Mesenchymal stem cell (in vitro differentiated cells and primary cell): ENCODE data around the gene ARHGEF4.

ENCODE experiments used
- DNase-seq: peaks from one replicate; pipeline ENCODE4 v3.0.0-alpha.2; 2013
- H2AFZ ChIP-seq: one replicate; pipeline ENCODE4 v1.6.1; 2013; ENCODE audit warnings: low read depth, mild to moderate bottlenecking, control low read depth, inconsistent platforms, low read length, moderate library complexity
- H2AK5ac ChIP-seq: 2 replicates; pipeline ENCODE4 v1.6.1; 2013; ENCODE audit warnings: low read length, moderate library complexity, mild to moderate bottlenecking, inconsistent platforms; ENCODE audit not compliant: severe bottlenecking
- H2BK120ac ChIP-seq: one replicate; pipeline ENCODE4 v1.6.1; 2013; ENCODE audit warnings: low read depth, mild to moderate bottlenecking, inconsistent platforms, low read length, moderate library complexity
- H2BK12ac ChIP-seq, 2 experiments: one replicate each; pipeline ENCODE4 v1.6.1; 2013; ENCODE audit warnings: inconsistent platforms in 2 of 2, low read length in 2 of 2, mild to moderate bottlenecking in 2 of 2, moderate library complexity in 2 of 2, control low read depth in 1 of 2
- H2BK15ac ChIP-seq: one replicate; pipeline ENCODE4 v1.6.1; 2013; ENCODE audit warnings: mild to moderate bottlenecking, low read depth, inconsistent platforms; ENCODE audit not compliant: poor library complexity, severe bottlenecking
- H2BK5ac ChIP-seq: 2 replicates; pipeline ENCODE4 v1.6.1; 2013; ENCODE audit warnings: low read depth, mild to moderate bottlenecking, low read length, control low read depth, inconsistent platforms; ENCODE audit not compliant: poor library complexity, severe bottlenecking
- H3K14ac ChIP-seq, 2 experiments: one replicate each; pipeline ENCODE4 v1.6.1; 2013; ENCODE audit warnings: inconsistent platforms in 2 of 2, low read length in 2 of 2, control low read depth in 1 of 2, mild to moderate bottlenecking in 1 of 2, moderate library complexity in 1 of 2
- H3K18ac ChIP-seq, 2 experiments: one replicate each; pipeline ENCODE4 v1.6.1; 2013; ENCODE audit warnings: inconsistent platforms in 2 of 2, low read length in 2 of 2, control low read depth in 1 of 2, low read depth in 1 of 2, mild to moderate bottlenecking in 1 of 2
- H3K23ac ChIP-seq, 2 experiments: one replicate each; pipeline ENCODE4 v1.6.1; 2013; ENCODE audit warnings: inconsistent platforms in 2 of 2, low read length in 2 of 2, mild to moderate bottlenecking in 2 of 2, moderate library complexity in 2 of 2, control low read depth in 1 of 2
- H3K27ac ChIP-seq: 2 replicates; pipeline ENCODE4 v1.5.1; 2013; ENCODE audit warnings: mild to moderate bottlenecking, moderate library complexity, low read length, control low read depth, inconsistent platforms; ENCODE audit not compliant: poor library complexity, severe bottlenecking
- H3K27me3 ChIP-seq, 2 experiments: 2 replicates each; pipeline versions ENCODE4 v1.6.1 to v1.7.0; 2013; ENCODE audit warnings: low read length in 2 of 2, mild to moderate bottlenecking in 2 of 2, moderate library complexity in 2 of 2, control low read depth in 1 of 2, inconsistent platforms in 1 of 2; ENCODE audit not compliant: control insufficient read depth in 1 of 2, insufficient read depth in 1 of 2
- H3K36me3 ChIP-seq, 2 experiments: 2 replicates each; pipeline versions ENCODE4 v1.6.1 to v1.7.0; 2013; ENCODE audit warnings: low read length in 2 of 2, control low read depth in 1 of 2, inconsistent platforms in 1 of 2, low read depth in 1 of 2, mild to moderate bottlenecking in 1 of 2; ENCODE audit not compliant: insufficient read depth in 2 of 2, control insufficient read depth in 1 of 2
- H3K4ac ChIP-seq, 2 experiments: one replicate each; pipeline ENCODE4 v1.6.1; 2013; ENCODE audit warnings: inconsistent platforms in 2 of 2, low read length in 2 of 2, mild to moderate bottlenecking in 2 of 2, moderate library complexity in 2 of 2, control low read depth in 1 of 2, low read depth in 1 of 2
- H3K4me1 ChIP-seq: 2 replicates; pipeline ENCODE4 v1.6.1; 2013; ENCODE audit warnings: low read depth, low read length, control low read depth; ENCODE audit not compliant: control insufficient read depth, insufficient read depth
- H3K4me2 ChIP-seq: 2 replicates; pipeline ENCODE4 v1.6.1; 2013; ENCODE audit warnings: low read length, mild to moderate bottlenecking, inconsistent platforms; ENCODE audit not compliant: poor library complexity, severe bottlenecking
- H3K4me3 ChIP-seq, 2 experiments: 2 replicates each; pipeline versions ENCODE4 v1.5.1 to v1.7.0; 2013; ENCODE audit warnings: low read length in 2 of 2, mild to moderate bottlenecking in 2 of 2, control low read depth in 1 of 2, low read depth in 1 of 2; ENCODE audit not compliant: insufficient read depth in 1 of 2
- H3K79me1 ChIP-seq: replicated peaks from 2 replicates; pipeline ENCODE4 v1.6.1; 2013; ENCODE audit warnings: mild to moderate bottlenecking, control low read depth, low read length, inconsistent platforms; ENCODE audit not compliant: poor library complexity, severe bottlenecking
- H3K9ac ChIP-seq: 2 replicates; pipeline ENCODE4 v1.7.0; 2013; ENCODE audit warnings: mild to moderate bottlenecking, low read length, moderate library complexity
- H3K9me3 ChIP-seq: 2 replicates; pipeline ENCODE4 v1.7.0; 2013; ENCODE audit warnings: mild to moderate bottlenecking, low read length; ENCODE audit not compliant: control insufficient read depth
- H4K8ac ChIP-seq: one replicate; pipeline ENCODE4 v1.6.1; 2013; ENCODE audit warnings: inconsistent platforms, mild to moderate bottlenecking, low read length, moderate library complexity
- H4K91ac ChIP-seq: one replicate; pipeline ENCODE4 v1.6.1; 2013; ENCODE audit warnings: mild to moderate bottlenecking, low read length, inconsistent platforms
- WGBS: methylation state at CpG from one replicate; pipeline ENCODE4 v1.1.7; 2013; ENCODE audit warnings: mixed read lengths; 5-methylcytosine and 5-hydroxymethylcytosine counted together

ARHGEF4 gene

GRCh38 chr2:130852521-130853115, 15.9 kb downstream of the ARHGEF4 start:
- Histone ChIP-seq H2AK5ac (no peak overlapping the region), H3K27ac (no peak overlapping the region), H3K18ac (no peak overlapping the region), H3K79me1 (no peaks in the 10 kb centered on the region), H4K8ac (no peak overlapping the region), H2AFZ (no peak overlapping the region), H3K9ac (no peak overlapping the region), H3K4me2 (no peak overlapping the region), H2BK15ac (no peak overlapping the region), H2BK12ac (no peak overlapping the region), H3K9me3 (no peaks in the 10 kb centered on the region), H4K91ac (no peak overlapping the region), H2BK120ac (no peak overlapping the region), H3K4me3 (no peak overlapping the region), H2BK5ac (no peak overlapping the region), H3K23ac (no peak overlapping the region), H3K36me3 (no peaks in the 10 kb centered on the region), H3K4me1 (peaks cover 5% of the 10 kb centered on the region), H3K4ac (no peak overlapping the region), H3K27me3 (peaks cover 11 to 24% of the 10 kb centered on the region in 2 experiments), H3K14ac (no peak overlapping the region)
- WGBS, result 87% methylated on average over 18 of the region's 18 CpGs
- DNase-seq, result no peak

- WGBS, result 80% methylated on average over 7 of the region's 8 CpGs
- H3K79me1 ChIP-seq, result no peaks in the 10 kb centered on the region
- no peak overlapping the region for H3K9ac ChIP-seq
These were observed 16.7 kb downstream of the ARHGEF4 start for GRCh38 chr2:130853391-130853790.

GRCh38 chr2:130854301-130854700, 17.6 kb downstream of the ARHGEF4 start:
- Histone ChIP-seq H3K36me3 (no peaks in the 10 kb centered on the region), H3K4me2 (no peak overlapping the region), H4K8ac (no peak overlapping the region), H3K18ac (no peak overlapping the region), H3K9ac (no peak overlapping the region), H3K79me1 (no peaks in the 10 kb centered on the region), H3K4me1 (peaks cover 2% of the 10 kb centered on the region), H2BK5ac (no peak overlapping the region), H3K27ac (no peak overlapping the region), H3K23ac (no peak overlapping the region), H2BK120ac (no peak overlapping the region), H2BK12ac (no peak overlapping the region), H2AK5ac (no peak overlapping the region), H2AFZ (no peak overlapping the region), H3K9me3 (no peaks in the 10 kb centered on the region), H3K27me3 (peaks cover 11 to 18% of the 10 kb centered on the region in 2 experiments), H3K4me3 (no peak overlapping the region), H4K91ac (no peak overlapping the region), H3K4ac (no peak overlapping the region), H3K14ac (no peak overlapping the region), H2BK15ac (no peak overlapping the region)
- DNase-seq, result no peak
- WGBS, result 65% methylated on average over 5 of the region's 5 CpGs

More at GRCh38 chr2:130853391-130853790, 16.7 kb downstream of the ARHGEF4 start:
- Histone ChIP-seq H3K4me2 (no peak overlapping the region), H3K4me3 (no peak overlapping the region), H3K4me1 (peaks cover 2% of the 10 kb centered on the region), H3K36me3 (no peaks in the 10 kb centered on the region), H2BK5ac (no peak overlapping the region), H3K14ac (no peak overlapping the region), H3K9me3 (no peaks in the 10 kb centered on the region), H2AK5ac (no peak overlapping the region), H4K8ac (no peak overlapping the region), H3K18ac (no peak overlapping the region), H3K27ac (no peak overlapping the region), H2AFZ (no peak overlapping the region), H3K23ac (no peak overlapping the region), H2BK12ac (no peak overlapping the region), H3K27me3 (peaks cover 11 to 24% of the 10 kb centered on the region in 2 experiments), H3K4ac (no peak overlapping the region), H2BK15ac (no peak overlapping the region), H2BK120ac (no peak overlapping the region), H4K91ac (no peak overlapping the region)
- DNase-seq, result no peak

- Histone ChIP-seq H3K36me3 (no peaks in the 10 kb centered on the region), H4K91ac (no peak overlapping the region), H3K27ac (no peak overlapping the region), H3K4ac (no peak overlapping the region), H3K4me2 (no peak overlapping the region), H3K9me3 (no peaks in the 10 kb centered on the region), H2BK12ac (no peak overlapping the region), H3K4me1 (no peaks in the 10 kb centered on the region), H2BK120ac (no peak overlapping the region), H2AFZ (no peak overlapping the region), H3K9ac (no peak overlapping the region), H2AK5ac (no peak overlapping the region), H3K4me3 (no peak overlapping the region), H3K27me3 (peaks cover 10 to 17% of the 10 kb centered on the region in 2 experiments), H2BK15ac (no peak overlapping the region), H4K8ac (no peak overlapping the region), H3K79me1 (no peaks in the 10 kb centered on the region), H3K14ac (no peak overlapping the region), H3K23ac (no peak overlapping the region), H2BK5ac (no peak overlapping the region), H3K18ac (no peak overlapping the region)
- WGBS, result 84% methylated on average over 16 of the region's 17 CpGs
- no peak for DNase-seq
These were observed 28.4 kb downstream of the ARHGEF4 start for GRCh38 chr2:130864830-130865800.
